Type B pancreatic cell (in vitro differentiated cells): ENCODE results near the gene GGT5. TPM values are rescaled to one million over a fixed set of nuclear protein-coding genes. Genes with fewer than 3 reads are reported as not detected.
"Not testable (repeated sequence)": the region's sequence is repeated elsewhere in the genome, so short reads cannot be mapped to it uniquely, and the experiment has no call there.

Source experiments
- DNase-seq: peaks from one replicate; pipeline ENCODE4 v3.0.0; 2021; ENCODE audit warnings: mixed read lengths; ENCODE audit not compliant: unreplicated experiment; ENCODE audit errors: extremely low spot score
- H3K27ac Mint-ChIP-seq: 2 replicates; pipeline ENCODE4 v1.8.0; 2021; ENCODE audit warnings: mild to moderate bottlenecking, mixed read lengths
- H3K27me3 Mint-ChIP-seq: 2 replicates; pipeline ENCODE4 v1.8.0; 2021; ENCODE audit warnings: mixed read lengths
- H3K36me3 Mint-ChIP-seq: 2 replicates; pipeline ENCODE4 v1.8.0; 2021; ENCODE audit warnings: mixed read lengths
- H3K4me1 Mint-ChIP-seq: one replicate; pipeline ENCODE4 v1.8.0; 2021; ENCODE audit warnings: mixed read lengths; ENCODE audit not compliant: unreplicated experiment
- H3K4me3 Mint-ChIP-seq: 2 replicates; pipeline ENCODE4 v1.8.0; 2021; ENCODE audit warnings: mild to moderate bottlenecking, mixed read lengths
- H3K9me3 Mint-ChIP-seq: 2 replicates; pipeline ENCODE4 v1.8.0; 2021; ENCODE audit warnings: mixed read lengths
- CTCF ChIP-seq: fragments of 200-600 bp; sonication (generic); conservative IDR thresholded peaks from 2 replicates; pipeline ENCODE4 v1.5.0; 2021; ENCODE audit warnings: antibody characterized with exemption, mild to moderate bottlenecking
- total RNA-seq: library from RNA; stranded (reverse); gene quantifications from 2 replicates; pipeline ENCODE4 v1.2.1, GENCODE V29; 2021; ENCODE audit warnings: low replicate concordance

The GGT5 gene
- total RNA-seq, 1 donor from 2014 or later, result 0.80 TPM

- H3K4me1 Mint-ChIP-seq, H3K9me3 Mint-ChIP-seq, H3K4me3 Mint-ChIP-seq, DNase-seq, H3K36me3 Mint-ChIP-seq, H3K27ac Mint-ChIP-seq, H3K27me3 Mint-ChIP-seq: not testable (repeated sequence)
- peak; percentile 74 for TF ChIP-seq CTCF
Observed at GRCh38 chr22:24259459-24259858, 14.6 kb upstream of the GGT5 start.

DNA sequence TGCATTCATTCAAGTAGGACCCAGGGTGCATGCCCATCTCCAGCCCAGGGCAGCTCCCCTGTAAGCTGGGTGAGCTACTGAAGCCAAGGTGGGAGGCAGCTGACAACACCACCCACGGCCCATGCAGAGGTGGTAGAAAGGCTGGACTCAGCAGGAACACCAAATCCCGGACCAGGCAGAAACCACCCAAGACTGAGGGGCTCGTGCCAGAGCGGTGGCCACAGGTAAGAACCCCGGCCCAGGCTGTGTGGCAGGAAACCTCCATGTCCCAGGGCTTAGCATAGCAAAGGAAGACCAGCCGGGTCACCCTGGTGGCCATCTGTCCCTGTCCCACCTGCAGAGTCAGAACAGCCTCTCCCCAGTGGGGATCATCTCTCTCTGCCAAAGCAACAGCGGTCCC is 11.9 kb upstream of the GGT5 start:
- H3K4me3 Mint-ChIP-seq, H3K4me1 Mint-ChIP-seq, H3K27me3 Mint-ChIP-seq: not testable (repeated sequence)

GRCh38 chr22:24256136-24256535 is 11.3 kb upstream of the GGT5 start:
- DNase-seq, H3K9me3 Mint-ChIP-seq, H3K27me3 Mint-ChIP-seq, H3K27ac Mint-ChIP-seq, H3K4me3 Mint-ChIP-seq, H3K36me3 Mint-ChIP-seq, H3K4me1 Mint-ChIP-seq: not testable (repeated sequence)

More for the DNA sequence above, 11.9 kb upstream of the GGT5 start:
- DNase-seq, H3K9me3 Mint-ChIP-seq, H3K36me3 Mint-ChIP-seq, H3K27ac Mint-ChIP-seq: not testable (repeated sequence)

DNA sequence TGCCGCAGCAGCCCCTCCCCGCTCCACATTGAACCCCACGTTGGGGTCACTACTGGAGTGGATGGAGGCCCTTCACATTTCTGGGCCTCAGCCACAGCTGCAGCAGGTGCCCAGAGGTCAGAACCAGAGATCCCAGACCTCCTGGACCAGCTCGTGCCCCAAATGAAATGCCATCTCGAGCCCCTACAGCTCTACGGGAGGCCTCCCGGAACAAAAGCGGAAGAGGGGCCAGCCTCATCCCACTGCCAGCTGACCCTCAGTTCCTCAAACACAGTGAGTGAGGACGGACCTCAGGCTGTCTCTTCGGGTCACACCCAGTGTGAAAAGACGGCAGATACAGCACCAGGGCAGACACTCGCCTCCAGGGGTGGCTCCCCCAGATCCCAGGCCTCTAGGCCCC is 8.2 kb upstream of the GGT5 start:
- H3K27ac Mint-ChIP-seq, H3K4me1 Mint-ChIP-seq, H3K27me3 Mint-ChIP-seq, H3K9me3 Mint-ChIP-seq, H3K36me3 Mint-ChIP-seq, H3K4me3 Mint-ChIP-seq, DNase-seq: not testable (repeated sequence)

- H3K4me3 Mint-ChIP-seq, H3K9me3 Mint-ChIP-seq, H3K36me3 Mint-ChIP-seq, H3K4me1 Mint-ChIP-seq, H3K27me3 Mint-ChIP-seq, H3K27ac Mint-ChIP-seq, DNase-seq: not testable (repeated sequence)
Observed at GRCh38 chr22:24251286-24251685, 6.4 kb upstream of the GGT5 start.

DNA sequence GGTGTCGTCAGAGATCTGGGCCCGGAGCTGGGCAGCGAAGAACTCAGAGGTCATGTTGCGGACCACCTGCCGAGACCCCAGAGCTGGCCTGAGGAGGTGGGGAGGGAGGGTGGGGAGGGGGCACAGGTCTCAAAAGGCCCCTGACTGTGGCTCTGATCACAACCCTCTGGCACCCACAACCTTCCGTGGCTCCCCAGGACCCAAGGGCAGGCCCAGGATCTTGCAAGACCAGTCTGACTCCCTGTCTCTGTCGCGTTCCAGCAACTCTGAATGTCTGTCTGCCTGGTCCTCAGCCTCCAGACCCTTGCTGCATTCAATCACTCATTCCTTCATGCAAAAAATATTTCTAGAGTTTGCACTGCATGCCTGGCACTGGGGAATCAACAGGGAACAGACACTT is 4.5 kb upstream of the GGT5 start:
- not testable (repeated sequence) for H3K27me3 Mint-ChIP-seq, H3K4me1 Mint-ChIP-seq, H3K27ac Mint-ChIP-seq

DNA sequence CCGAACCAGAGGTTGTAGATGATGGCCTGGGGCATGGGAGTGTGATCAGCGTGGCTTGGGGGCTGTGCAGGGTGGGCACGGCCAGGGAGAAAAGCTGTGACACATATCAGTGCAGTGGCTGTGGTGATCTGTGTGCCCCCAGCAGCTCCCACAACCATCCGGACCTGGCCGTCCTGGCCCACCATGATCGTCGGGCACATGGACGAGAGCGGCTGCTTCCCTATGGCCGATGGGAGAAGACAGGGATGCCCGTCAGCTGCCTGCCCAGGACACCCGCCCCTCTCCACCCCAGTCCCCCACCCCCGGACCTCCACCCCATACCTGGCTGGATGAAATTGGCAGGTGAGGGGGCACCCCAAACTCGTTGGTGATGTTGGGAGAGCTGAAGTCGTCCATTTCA is 3.7 kb upstream of the GGT5 start:
- H3K27me3 Mint-ChIP-seq, H3K4me1 Mint-ChIP-seq, H3K36me3 Mint-ChIP-seq: not testable (repeated sequence)

More for the DNA sequence above, 4.5 kb upstream of the GGT5 start:
- DNase-seq, H3K36me3 Mint-ChIP-seq, H3K4me3 Mint-ChIP-seq, H3K9me3 Mint-ChIP-seq: not testable (repeated sequence)

DNA sequence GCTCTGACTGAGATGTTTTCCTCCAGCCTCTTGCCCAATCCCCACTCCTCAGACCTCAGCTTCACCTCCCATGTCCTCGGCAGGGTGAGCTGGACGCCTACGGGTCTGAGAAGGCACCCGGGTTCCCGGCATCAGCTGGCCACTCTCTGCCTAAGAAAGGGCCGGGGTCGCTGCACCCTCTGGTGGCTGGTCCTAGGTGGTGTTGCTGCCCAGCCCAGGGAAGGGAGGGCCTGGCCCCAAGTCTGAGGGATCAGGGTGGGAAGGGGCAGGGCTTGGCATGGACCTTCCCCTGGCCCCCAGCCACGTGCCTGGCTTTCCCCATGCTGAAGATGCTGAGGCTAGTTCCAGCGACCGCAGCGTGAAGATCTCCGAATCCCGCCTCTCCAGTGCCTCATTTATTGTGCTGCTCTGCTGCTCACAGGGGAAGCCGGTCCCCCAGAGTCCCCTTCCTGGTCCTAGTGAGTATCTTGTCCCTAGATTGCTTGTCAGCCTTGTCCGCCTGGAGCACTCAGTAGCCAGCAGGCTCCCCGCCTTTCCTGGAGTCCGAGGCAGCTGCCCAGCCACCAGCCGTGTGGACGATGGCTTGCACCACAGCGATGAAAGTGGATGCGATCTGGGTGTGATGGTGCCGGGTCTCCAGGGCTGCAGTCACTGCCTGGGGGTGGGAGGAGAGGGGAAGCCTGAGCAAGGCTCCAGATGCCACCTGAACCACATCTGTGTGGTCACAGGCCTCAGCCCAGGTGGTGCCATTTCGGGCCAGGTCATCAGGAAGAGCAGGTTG is 2.9 kb upstream of the GGT5 start:
- peak; percentile 84 for DNase-seq
- H3K27me3 Mint-ChIP-seq, result no peaks in the 10 kb centered on the region
- H3K4me3 Mint-ChIP-seq, result no peak overlapping the region
- no peak overlapping the region for H3K27ac Mint-ChIP-seq
- peak; percentile 86 for TF ChIP-seq CTCF
- H3K9me3 Mint-ChIP-seq, result no peaks in the 10 kb centered on the region
- H3K4me1 Mint-ChIP-seq, result peaks cover 9% of the 10 kb centered on the region
- H3K36me3 Mint-ChIP-seq, result no peaks in the 10 kb centered on the region

More for the DNA sequence above, 3.7 kb upstream of the GGT5 start:
- not testable (repeated sequence) for H3K9me3 Mint-ChIP-seq, H3K4me3 Mint-ChIP-seq, H3K27ac Mint-ChIP-seq, DNase-seq
